Activated CD8-positive, alpha-beta memory T cell treated with anti-CD3 and anti-CD28 coated beads, Interleukin-2, amount 50 U/mL, for 4 hours (primary cell): ENCODE measurements around the gene NCOA1.
"Not testable (repeated sequence)": the region's sequence is repeated elsewhere in the genome, so short reads cannot be mapped to it uniquely, and the experiment has no call there.

Experiments used
- DNase-seq: peaks from one replicate; pipeline ENCODE4 v3.0.0-alpha.2; 2020

NCOA1 gene

DNA sequence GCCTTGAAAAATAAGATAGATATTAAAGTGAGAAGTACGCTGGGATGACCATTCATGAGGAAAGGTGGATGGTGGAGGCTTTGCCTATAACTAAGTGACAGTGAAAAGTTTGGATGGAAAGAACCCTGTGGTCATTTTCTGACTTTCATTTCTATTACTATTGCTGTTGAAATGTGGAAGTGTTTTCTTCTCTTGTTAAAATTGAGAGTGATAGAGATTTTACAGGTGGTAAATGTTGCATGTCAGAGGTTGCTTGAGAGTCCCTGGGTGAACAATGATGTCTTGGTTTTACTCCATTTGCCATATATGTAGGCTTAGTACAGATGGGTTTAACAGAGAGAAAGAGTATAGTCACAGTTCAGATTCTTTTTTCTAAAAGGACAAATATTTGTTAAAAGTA lies 18.4 kb downstream of the NCOA1 start:
- DNase-seq, result no peak

DNA sequence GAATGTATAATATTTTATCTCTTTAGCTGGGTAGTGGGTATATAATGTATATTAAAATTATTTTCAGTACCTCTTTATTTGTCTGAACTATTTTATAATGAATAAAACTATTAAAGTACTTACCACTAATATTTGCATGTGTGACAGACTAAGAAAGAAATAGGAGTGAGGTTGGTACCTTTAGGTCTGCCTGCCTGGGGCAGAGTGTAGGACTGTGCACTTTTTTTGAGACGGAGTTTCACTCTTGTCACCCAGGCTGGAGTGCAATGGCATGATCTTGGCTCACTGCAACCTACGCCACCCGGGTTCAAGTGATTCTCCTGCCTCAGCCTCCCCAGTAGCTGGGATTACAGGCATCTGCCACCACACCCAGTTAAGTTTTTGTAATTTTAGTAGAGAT lies 18.8 kb downstream of the NCOA1 start:
- no peak for DNase-seq

DNA sequence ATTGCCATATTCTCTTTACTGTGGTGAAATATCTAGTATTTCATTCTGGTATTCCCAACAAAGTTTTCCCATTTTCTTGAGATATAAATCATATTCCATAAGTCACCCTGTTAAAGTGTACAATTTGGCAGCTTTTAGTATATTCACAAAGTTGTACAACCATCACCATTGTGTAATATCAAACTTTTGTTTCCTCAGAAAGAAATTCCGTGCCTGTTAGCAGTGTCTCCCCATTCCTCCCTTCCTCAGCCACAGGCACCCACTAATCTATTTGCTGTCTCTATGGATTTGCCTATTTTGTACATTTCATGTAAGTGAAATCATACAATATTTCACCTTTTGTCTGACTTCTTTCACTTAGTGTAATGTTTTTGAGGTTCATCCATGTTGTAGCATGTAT lies 19.7 kb downstream of the NCOA1 start:
- DNase-seq, result no peak

DNA sequence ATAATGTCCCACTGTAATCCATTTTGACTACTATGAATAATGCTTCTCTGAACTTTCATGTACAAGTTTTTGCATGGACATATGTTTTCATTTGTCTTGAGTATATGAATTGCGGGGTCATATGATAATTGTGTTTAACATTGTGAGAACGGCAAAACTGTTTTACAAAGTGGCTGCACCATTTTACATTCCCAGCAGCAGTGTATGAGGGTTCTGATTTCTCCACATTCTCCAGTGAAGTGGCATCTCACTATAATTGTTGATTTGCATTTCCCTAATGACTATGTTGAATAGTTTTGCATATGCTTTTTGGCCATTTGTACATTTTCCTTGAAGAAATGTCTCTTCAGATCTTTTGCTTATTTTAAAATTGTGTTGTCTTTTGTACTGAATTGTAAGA lies 20.1 kb downstream of the NCOA1 start:
- DNase-seq, result no peak

DNA sequence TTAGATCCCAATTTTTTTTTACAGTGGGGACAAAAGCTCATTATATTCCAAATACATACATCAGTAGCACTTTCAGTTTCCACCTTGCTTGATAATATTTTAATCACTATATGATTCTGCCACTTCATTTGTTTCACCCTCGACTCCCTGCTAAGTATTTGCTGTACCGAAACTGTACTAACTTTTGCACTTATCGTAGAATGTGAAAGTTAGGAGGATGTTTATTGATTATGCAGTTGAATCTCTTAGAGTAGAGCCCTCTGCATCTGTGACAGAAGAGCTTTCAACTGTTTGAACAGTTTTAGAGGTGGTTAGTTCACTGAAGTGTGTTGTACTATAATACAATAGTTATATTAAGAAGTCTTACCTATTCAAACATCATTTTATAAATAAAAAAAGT lies 20.8 kb downstream of the NCOA1 start:
- DNase-seq, result no peak

DNA sequence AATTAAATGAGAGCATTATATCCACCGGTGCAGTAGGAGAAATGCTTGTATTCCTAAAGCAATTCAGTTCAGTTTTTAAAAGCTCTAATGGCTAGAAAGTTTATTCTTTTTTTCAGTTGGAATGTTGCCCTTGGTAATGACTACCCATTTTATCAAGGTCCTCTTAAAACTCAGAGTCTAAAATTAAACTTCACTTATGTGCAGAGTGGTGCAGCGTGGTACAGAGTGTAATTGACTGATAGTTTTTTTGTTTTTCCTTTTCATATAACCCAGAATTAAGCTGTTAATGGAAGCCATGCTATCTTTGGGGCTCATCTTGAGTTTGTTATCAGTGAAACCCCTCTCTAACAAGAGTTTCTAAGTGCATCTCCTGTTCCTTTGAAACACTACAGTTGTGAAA lies 21.4 kb downstream of the NCOA1 start:
- no peak for DNase-seq

DNA sequence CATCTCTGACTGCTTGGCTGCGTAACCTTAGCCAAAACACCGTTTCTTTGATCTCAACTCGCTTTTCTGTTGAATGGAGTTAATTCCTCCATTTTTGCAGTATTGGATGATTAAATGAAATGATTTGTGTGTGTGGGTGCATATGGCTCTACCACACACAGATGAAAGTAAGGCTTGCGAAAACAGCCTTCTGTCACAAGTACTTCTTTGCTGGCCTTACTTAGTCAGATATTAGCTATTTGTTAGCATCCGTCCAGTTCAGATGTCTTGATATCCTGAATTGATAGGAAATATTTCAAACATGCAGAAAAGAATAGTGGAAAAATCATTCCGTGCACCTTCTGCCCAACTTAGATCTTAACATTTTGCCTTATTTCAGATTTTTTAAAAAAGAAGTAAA lies 21.8 kb downstream of the NCOA1 start:
- no peak for DNase-seq

DNA sequence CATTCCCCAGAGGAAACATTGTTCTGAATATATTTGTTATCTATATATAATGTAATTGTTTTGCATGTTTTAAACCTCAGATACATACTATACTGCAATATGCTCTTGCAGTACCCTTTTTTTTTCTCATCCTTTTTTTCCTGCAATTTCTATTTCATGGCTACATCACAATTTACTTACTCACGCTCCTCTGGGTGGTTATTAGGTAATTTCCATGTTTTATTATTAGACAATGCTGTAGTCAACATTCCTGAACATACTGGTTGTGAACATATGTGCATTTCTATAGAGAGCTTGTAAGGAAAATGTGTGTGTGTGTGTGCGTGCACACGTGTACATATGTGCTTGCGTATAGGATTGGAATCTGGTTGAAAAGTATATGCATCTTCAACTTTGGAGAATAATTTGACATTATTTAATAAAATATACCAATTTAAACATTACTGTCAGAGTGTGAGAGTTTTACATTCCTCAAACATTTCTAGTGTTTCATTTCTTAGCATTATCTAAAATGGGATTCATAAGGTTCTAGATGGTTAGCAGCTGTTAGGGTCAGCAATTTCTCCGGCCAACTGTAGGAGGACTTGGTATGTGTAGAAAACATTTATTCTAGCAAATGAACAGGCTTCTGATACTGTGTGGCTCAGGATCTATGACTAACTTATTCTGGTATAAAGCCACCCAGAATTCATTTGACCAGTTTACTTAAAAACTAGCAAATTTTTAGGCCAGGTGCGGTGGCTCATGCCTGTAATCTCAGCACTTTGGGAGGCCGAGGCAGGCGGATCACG lies 22.4 kb downstream of the NCOA1 start:
- no peak for DNase-seq

DNA sequence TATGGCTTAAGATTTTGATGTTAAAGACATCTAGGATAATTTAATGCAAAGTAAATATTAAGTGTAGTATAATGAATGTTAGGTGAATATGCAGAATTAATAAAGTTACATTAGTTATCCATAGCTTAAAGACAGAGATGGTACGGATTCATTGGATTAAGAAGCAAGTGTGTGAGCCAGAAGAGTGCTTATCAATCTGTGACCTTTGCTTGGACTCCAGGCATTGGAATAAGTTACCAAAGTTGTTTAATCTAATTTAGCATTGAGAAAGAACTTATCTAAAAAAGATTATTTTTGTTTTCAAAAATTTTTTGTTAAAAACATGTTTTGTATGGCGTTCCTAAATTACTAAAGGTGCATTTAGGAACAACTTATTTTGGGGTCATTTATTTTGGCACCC lies 23.8 kb downstream of the NCOA1 start:
- no peak for DNase-seq

DNA sequence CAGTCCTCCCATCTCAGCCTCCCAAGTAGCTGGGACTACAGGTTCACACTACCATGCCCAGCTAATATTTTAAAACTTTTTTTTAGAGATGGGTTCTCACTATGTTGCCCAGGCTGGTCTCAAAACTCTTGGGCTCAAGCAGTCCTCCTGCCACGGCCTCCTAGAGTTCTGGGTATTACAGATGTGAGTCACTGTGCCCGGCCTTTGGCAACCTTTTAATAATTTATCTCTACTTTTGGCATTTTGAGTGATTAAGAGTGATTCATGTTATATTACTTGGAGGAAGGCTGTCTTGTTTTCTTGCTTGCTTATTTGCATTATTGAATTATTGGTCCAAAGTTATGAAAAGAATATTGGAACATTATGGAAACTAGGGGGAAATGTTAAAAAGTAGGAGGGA lies 24.3 kb downstream of the NCOA1 start:
- no peak for DNase-seq

DNA sequence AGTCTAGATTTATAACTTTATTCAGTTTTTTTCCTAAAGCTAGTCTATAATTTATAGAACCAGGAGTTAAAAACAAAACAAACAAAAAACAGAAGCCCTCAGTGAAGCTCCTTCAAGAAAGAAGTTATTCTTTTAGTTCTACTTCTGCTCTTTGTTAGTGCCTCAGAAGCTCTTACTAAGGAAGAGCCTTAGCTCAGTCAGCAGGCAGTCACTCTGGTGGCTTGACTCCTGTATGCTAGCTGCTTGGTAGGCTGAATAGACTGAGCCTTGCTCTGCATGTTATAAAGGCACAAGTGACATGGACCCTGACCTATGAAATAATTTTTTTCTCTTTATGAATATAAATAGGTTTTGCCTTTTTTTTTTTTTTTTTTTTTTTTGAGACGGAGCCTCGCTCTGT lies 24.8 kb downstream of the NCOA1 start:
- no peak for DNase-seq

DNA sequence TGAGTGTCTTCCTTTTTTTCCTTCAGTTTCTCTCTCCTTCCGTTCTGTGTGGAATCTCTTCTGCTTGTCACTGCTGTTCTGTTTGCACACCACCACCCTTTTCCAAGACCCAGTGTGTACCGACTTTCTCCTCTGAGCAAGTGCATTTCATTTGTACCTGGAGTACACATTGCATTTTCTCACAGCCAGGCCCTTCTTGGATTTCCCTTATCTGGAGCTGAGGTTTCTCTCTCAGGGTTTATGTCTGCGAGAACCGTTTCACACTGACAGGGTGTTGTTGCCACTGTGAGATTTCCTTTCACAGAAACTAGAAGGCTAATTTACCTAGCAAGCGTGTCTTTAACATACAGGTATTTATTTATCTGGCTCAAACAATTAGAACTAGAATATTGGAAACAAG lies 26.2 kb downstream of the NCOA1 start:
- DNase-seq, result no peak

DNA sequence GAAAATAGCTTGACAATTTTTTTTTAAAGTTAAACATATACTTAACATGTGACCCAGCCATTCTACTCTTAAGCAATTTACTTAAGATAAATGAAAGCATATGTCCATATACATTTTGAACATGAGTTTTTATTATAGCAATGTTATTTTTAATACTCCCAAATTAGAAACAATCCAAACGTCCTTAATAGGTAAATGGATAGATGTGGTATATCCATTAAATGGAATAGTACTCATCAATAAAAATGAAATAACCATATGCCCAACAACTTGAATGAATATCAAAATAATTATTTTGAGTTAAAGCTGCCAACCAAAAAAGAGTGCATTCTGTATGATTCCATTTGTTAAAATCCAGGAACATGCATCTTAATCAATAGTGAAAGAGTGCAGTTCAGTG lies 29.1 kb downstream of the NCOA1 start:
- no peak for DNase-seq

DNA sequence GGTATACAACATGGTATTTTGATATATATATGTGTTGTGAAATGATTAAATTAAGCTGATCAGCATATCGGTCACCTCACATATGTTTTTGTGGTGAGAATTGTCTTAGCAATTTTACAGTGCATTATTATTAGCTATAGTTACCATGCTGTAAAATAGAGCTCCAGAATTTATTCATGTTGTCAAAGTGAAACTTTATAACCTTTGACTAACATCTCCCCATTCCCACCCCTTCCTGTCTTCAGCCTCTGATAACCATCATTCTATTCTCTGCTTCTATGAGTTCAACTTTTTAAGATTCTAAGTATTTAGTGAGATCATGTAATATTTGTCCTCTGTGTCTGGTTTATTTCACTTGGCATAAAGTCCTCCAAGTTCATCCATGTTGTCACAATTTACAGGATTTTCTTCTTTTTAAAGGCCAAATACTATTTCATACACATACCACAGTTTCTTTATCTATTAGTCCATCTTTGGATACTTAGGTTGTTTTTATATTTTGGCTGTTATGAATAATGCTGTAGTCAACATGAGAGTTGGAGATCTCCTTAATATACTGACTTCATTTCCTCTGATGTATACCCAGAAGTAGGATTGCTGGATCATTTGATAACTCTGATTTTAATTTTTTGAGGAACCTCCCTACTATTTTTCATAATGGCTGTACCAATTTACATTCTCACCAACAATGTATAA lies 30.3 kb downstream of the NCOA1 start:
- no peak for DNase-seq

DNA sequence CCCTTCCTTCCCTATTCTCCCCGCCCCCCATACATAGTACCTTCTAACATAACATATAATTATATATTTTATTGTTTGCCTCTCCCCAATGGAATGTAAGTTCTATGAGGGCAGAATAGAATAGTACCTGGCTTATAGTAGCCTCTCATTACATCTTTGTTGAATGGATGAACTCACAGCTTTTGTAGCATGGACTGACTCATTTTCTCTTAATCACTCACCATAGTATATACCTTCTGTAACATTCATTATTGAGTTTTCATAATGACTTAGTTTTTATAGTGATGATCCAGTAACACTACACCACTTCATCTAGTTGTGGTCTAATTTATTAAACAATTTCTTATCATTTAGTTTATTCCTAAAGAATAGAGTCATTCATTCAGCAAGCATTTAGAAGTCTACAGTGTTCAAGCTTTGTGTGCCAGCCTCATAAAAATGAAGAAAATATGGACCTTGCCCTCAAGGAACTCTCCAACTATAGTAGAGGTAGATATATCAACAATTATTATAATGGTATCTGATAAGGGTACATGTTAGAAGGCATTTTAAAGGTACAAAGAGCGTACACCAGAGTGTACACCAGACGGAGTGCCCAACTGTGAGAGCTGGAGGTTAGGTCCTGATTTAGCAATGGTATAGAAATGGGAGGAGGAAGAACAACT lies 31.1 kb downstream of the NCOA1 start:
- no peak for DNase-seq

DNA sequence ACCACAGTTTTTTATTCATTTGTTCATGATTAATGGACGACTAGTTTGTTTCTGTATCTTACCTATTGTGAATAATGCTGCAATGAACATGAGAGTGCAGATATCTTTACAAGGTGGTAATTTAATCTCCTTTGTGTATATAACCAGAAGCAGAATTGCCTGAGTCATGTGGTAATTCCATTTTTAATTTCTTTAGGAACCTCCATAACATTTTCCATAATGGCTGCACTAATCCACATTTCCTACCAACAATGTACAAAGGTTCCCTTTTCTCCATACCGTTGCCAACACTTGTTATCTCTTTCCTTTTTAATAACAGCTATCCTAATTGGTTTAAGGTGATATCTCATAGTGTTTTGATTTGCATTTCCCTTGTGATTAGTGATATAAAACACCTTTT lies 36.5 kb downstream of the NCOA1 start:
- no peak for DNase-seq

DNA sequence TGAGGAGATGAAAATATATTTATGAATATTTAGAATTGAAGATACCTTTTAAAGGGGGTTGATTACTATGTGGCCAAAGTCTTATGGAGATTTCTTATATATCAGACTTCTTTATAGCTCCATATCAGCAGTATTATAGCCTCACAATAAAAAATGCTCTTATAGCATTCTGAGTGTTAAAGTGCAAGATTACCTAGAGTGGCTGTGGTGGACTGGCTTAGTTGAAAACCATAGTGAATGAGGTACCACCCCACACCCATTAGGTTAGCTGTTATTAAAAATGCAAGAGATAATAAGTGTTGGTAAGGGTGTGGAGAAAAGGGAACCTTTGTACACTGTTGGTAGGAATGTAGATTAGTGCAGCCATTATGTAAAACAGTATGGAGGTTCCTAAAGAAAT lies 39.7 kb downstream of the NCOA1 start:
- DNase-seq, result no peak

DNA sequence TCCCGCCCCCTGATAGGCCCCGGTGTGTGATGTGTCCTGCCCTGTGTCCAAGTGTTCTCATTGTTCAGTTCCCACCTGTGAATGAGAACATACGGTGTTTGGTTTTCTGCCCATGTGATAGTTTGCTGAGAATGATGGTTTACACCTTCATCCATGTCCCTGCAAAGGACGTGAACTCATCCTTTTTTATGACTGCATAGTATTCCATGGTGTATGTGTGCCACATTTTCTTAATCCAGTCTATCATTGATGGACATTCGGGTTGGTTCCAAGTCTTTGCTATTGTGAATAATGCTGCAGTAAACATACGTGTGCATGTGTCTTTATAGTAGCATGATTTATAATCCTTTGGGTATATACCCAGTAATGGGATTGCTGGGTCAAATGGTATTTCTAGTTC lies 40.6 kb downstream of the NCOA1 start:
- not testable (repeated sequence) for DNase-seq

DNA sequence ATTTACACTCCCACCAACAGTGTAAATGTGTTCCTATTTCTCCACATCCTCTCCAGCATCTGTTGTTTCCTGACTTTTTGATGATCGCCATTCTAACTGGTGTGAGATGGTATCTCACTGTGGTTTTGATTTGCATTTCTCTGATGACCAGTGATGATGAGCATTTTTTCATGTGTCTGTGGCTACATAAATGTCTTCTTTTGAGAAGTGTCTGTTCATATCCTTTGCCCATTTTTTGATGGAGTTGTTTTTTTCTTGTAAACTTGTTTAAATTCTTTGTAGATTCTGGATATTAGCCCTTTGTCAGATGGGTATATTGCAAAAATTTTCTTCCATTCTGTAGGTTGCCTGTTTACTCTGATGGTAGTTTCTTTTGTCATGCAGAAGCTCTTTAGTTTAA lies 41.0 kb downstream of the NCOA1 start:
- DNase-seq, result not testable (repeated sequence)

DNA sequence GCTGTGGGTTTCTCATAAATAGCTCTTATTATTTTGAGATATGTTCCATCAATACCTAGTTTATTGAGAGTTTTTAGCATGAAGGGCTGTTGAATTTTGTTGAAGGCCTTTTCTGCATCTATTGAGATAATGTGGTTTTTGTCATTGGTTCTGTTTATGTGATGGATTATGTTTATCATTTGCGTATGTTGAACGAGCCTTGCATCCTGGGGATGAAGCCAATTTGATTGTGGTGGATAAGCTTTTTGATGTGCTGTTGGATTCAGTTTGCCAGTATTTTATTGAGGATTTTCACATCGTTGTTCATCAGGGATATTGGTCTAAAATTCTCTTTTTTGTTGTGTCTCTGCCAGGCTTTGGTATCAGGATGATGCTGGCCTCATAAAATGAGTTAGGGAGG lies 42.5 kb downstream of the NCOA1 start:
- DNase-seq, result not testable (repeated sequence)

DNA sequence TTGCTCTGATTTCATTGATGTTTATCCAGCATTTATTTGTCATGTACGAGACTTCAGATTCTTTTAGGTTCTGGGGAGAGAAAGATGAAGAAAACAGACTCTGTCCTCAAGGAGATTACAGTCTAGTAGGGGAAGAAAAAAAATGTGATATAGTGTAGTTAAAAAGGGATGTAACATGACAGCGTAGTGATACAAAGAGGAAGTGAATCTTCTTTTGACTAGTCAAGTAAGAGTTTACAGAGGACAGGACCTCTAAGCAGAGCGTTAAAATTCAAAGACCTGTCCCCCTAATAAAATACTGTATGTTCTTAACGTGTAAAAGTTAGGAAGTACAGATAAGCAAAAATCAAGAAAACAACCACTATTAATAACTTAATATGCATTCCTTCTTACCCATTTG lies 47.7 kb downstream of the NCOA1 start:
- no peak for DNase-seq

DNA sequence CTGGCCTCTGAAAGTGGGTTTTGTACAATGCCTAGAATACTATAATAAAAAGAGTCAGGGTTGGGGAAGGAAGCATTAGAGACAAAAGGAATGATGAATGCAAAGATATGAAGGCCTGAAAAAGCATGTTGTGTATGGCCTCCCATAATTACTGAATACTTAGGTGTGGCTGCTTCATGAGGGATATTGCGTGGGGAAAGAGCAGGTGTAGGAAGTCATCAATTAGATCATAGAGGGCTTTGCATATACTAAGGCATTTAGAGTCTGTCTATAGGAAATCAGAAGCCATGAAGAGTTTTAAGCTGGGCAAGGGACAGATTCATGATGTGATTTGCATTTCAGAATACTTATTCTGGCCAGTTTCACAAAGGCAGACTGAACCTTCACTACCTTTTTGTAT lies 48.2 kb downstream of the NCOA1 start:
- DNase-seq, result no peak

DNA sequence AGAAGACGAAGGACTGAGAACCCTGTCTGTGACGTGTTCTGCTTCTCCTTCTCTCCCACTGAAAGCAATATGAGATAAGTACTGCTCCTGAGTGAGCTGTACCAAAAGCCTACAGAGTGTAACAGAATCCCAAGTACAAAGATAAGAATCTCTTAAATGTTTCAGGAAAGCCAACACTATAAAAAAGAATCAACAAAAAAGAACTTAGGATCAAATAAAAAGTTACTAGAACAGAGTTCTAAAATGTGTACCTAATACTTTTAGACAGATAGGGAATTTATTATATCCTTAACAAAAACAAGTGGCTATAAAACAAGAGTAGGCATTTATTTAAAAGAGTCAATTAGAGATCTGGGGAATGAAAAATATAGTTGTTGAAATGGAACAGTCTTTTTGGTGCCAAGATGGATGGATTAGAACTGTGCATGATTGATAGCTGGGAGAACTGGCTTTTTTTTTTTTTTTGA lies 49.0 kb downstream of the NCOA1 start:
- no peak for DNase-seq

DNA sequence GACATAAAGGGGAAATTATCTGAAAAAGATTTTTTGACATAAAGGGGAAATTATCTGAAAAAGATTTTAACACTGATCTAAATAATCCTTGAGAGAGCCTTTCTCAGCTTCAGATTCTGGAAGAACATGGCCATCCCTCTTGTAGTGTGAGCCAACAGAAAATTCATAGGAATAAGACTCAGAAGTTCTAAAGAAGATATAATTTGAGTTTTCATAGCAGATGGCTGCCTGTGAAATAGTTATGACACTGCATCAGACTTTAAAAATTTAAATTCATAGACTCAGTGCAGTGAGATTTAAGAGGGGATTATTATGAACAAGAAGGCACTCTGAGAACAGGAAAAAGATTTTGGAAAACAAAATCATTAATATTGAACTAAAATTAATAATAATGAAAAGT lies 50.6 kb downstream of the NCOA1 start:
- DNase-seq, result no peak
